ENCODE data around the gene ARHGAP22. TPM values are rescaled to one million over a fixed set of nuclear protein-coding genes. Genes with fewer than 3 reads are reported as not detected.

Gene ARHGAP22
- polyA plus RNA-seq, 1 donor from 2014 or later, result 0.15 TPM

- TF ChIP-seq EZH2 (IDR thresholded peaks at IDR 0.05; ENCODE audit: borderline replicate concordance, insufficient read depth, low read length, poor library complexity, severe bottlenecking) (no peak), TAF1 (IDR thresholded peaks at IDR 0.05; ENCODE audit: low read depth) (no peak), MXI1 (conservative IDR thresholded peaks at IDR 0.05; ENCODE audit: poor library complexity, severe bottlenecking) (no peak), RAD21 (conservative IDR thresholded peaks at IDR 0.05) (no peak), EP300 (conservative IDR thresholded peaks at IDR 0.05; ENCODE audit: poor library complexity, severe bottlenecking) (no peak), SMC3 (conservative IDR thresholded peaks at IDR 0.05; ENCODE audit: poor library complexity) (no peak), POLR2AphosphoS5 (IDR thresholded peaks at IDR 0.05) (no peak), CTCF (IDR thresholded peaks at IDR 0.05; ENCODE audit: poor library complexity, severe bottlenecking) (no peak)
- TF ChIP-seq, protein P1, sequence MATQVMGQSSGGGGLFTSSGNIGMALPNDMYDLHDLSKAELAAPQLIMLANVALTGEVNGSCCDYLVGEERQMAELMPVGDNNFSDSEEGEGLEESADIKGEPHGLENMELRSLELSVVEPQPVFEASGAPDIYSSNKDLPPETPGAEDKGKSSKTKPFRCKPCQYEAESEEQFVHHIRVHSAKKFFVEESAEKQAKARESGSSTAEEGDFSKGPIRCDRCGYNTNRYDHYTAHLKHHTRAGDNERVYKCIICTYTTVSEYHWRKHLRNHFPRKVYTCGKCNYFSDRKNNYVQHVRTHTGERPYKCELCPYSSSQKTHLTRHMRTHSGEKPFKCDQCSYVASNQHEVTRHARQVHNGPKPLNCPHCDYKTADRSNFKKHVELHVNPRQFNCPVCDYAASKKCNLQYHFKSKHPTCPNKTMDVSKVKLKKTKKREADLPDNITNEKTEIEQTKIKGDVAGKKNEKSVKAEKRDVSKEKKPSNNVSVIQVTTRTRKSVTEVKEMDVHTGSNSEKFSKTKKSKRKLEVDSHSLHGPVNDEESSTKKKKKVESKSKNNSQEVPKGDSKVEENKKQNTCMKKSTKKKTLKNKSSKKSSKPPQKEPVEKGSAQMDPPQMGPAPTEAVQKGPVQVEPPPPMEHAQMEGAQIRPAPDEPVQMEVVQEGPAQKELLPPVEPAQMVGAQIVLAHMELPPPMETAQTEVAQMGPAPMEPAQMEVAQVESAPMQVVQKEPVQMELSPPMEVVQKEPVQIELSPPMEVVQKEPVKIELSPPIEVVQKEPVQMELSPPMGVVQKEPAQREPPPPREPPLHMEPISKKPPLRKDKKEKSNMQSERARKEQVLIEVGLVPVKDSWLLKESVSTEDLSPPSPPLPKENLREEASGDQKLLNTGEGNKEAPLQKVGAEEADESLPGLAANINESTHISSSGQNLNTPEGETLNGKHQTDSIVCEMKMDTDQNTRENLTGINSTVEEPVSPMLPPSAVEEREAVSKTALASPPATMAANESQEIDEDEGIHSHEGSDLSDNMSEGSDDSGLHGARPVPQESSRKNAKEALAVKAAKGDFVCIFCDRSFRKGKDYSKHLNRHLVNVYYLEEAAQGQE (IDR thresholded peaks at IDR 0.05; ENCODE audit: borderline replicate concordance), result no peak
- H3K9me2 ChIP-seq (ENCODE audit: insufficient read depth, low read length), result no peaks in the 10 kb centered on the region
- no peaks in the 10 kb centered on the region for H3K79me2 ChIP-seq (replicated peaks; ENCODE audit: insufficient read depth, low read length)
- no peaks in the 10 kb centered on the region for H3F3A ChIP-seq (ENCODE audit: insufficient read depth, low read length, poor library complexity, severe bottlenecking)
- H3K4me3 ChIP-seq (ENCODE audit: low read length), result no peak overlapping the region
- no peak overlapping the region for H3K4me2 ChIP-seq (ENCODE audit: low read length)
- H4K20me1 ChIP-seq (ENCODE audit: insufficient read depth), result no peaks in the 10 kb centered on the region
- H3K36me3 ChIP-seq (ENCODE audit: insufficient read depth, low read length), result no peaks in the 10 kb centered on the region
- H3K27ac ChIP-seq (ENCODE audit: low read length), result no peak overlapping the region
- H3K9ac ChIP-seq (ENCODE audit: low read length), result no peak overlapping the region
- no peak overlapping the region for H2AFZ ChIP-seq (ENCODE audit: low read depth, low read length)
- H3K27me3 ChIP-seq (ENCODE audit: insufficient read depth, low read depth, low read length), result no peaks in the 10 kb centered on the region
- no peaks in the 10 kb centered on the region for H3K9me3 ChIP-seq (ENCODE audit: low read length)
Measured at GRCh38 chr10:48474765-48475365, 130.0 kb downstream of the ARHGAP22 start.

- Histone ChIP-seq H4K20me1 (ENCODE audit: insufficient read depth) (no peaks in the 10 kb centered on the region), H3K36me3 (ENCODE audit: insufficient read depth, low read length) (no peaks in the 10 kb centered on the region), H3K79me2 (replicated peaks; ENCODE audit: insufficient read depth, low read length) (no peaks in the 10 kb centered on the region), H3K9me2 (ENCODE audit: insufficient read depth, low read length) (no peaks in the 10 kb centered on the region), H3K4me3 (ENCODE audit: low read length) (no peak overlapping the region), H3F3A (ENCODE audit: insufficient read depth, low read length, poor library complexity, severe bottlenecking) (no peaks in the 10 kb centered on the region), H2AFZ (ENCODE audit: low read depth, low read length) (no peak overlapping the region), H3K4me2 (ENCODE audit: low read length) (no peak overlapping the region), H3K27me3 (ENCODE audit: insufficient read depth, low read depth, low read length) (no peaks in the 10 kb centered on the region), H3K27ac (ENCODE audit: low read length) (no peak overlapping the region), H3K9ac (ENCODE audit: low read length) (no peak overlapping the region), H3K9me3 (ENCODE audit: low read length) (no peaks in the 10 kb centered on the region)
- TF ChIP-seq CTCF (IDR thresholded peaks at IDR 0.05; ENCODE audit: poor library complexity, severe bottlenecking) (no peak), EP300 (conservative IDR thresholded peaks at IDR 0.05; ENCODE audit: poor library complexity, severe bottlenecking) (no peak), POLR2AphosphoS5 (IDR thresholded peaks at IDR 0.05) (no peak), SMC3 (conservative IDR thresholded peaks at IDR 0.05; ENCODE audit: poor library complexity) (no peak), MXI1 (conservative IDR thresholded peaks at IDR 0.05; ENCODE audit: poor library complexity, severe bottlenecking) (no peak), RAD21 (conservative IDR thresholded peaks at IDR 0.05) (no peak), TAF1 (IDR thresholded peaks at IDR 0.05; ENCODE audit: low read depth) (no peak), EZH2 (IDR thresholded peaks at IDR 0.05; ENCODE audit: borderline replicate concordance, insufficient read depth, low read length, poor library complexity, severe bottlenecking) (no peak)
- TF ChIP-seq, protein P1 (IDR thresholded peaks at IDR 0.05; ENCODE audit: borderline replicate concordance), result no peak
Measured at GRCh38 chr10:48473704-48474103, 131.2 kb downstream of the ARHGAP22 start.

All from neural cell (in vitro differentiated cells).